Cardiac fibroblast (primary cell): ENCODE data around the gene BMP8B.

Experiments
- DNase-seq, 2 donors: peaks; one replicate each; pipeline versions ENCODE4 v3.0.0 to v3.0.0-alpha.2; 2010; ENCODE audit warnings: low read depth in 2 of 2
- H3K4me3 ChIP-seq, 2 donors: replicated peaks in 1 of 2; 1 replicate in 1 of 2; 2 replicates in 1 of 2; pipeline ENCODE4 v1.5.1; 2011; ENCODE audit warnings: low read depth in 2 of 2, low read length in 2 of 2, mild to moderate bottlenecking in 2 of 2, moderate library complexity in 1 of 2
- TF ChIP-seq, protein P1 (sequence below): IDR thresholded peaks from one replicate; pipeline ENCODE4 v1.5.1; 2011; ENCODE audit warnings: low read depth, mild to moderate bottlenecking, low read length, inconsistent platforms

The BMP8B gene

GRCh38 chr1:39733161-39733560 lies 55.5 kb downstream of the BMP8B start:
- no peak overlapping the region for H3K4me3 ChIP-seq
- TF ChIP-seq, protein P1, sequence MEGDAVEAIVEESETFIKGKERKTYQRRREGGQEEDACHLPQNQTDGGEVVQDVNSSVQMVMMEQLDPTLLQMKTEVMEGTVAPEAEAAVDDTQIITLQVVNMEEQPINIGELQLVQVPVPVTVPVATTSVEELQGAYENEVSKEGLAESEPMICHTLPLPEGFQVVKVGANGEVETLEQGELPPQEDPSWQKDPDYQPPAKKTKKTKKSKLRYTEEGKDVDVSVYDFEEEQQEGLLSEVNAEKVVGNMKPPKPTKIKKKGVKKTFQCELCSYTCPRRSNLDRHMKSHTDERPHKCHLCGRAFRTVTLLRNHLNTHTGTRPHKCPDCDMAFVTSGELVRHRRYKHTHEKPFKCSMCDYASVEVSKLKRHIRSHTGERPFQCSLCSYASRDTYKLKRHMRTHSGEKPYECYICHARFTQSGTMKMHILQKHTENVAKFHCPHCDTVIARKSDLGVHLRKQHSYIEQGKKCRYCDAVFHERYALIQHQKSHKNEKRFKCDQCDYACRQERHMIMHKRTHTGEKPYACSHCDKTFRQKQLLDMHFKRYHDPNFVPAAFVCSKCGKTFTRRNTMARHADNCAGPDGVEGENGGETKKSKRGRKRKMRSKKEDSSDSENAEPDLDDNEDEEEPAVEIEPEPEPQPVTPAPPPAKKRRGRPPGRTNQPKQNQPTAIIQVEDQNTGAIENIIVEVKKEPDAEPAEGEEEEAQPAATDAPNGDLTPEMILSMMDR = no peak
- DNase-seq = peak in 1 of 2 donors; percentile 4

- no peak overlapping the region for H3K4me3 ChIP-seq
- TF ChIP-seq, protein P1 = no peak
- peak in 1 of 2 donors; percentile 21 for DNase-seq
Observed at GRCh38 chr1:39732730-39733129, 55.9 kb downstream of the BMP8B start.

GRCh38 chr1:39729842-39730241 lies 58.8 kb downstream of the BMP8B start:
- no peak overlapping the region for H3K4me3 ChIP-seq
- TF ChIP-seq, protein P1 = no peak
- DNase-seq = peak in 1 of 2 donors; percentile 34

GRCh38 chr1:39729030-39729429 lies 59.6 kb downstream of the BMP8B start:
- DNase-seq = peak; percentile 16 to 33
- no peak overlapping the region for H3K4me3 ChIP-seq
- TF ChIP-seq, protein P1 = no peak

GRCh38 chr1:39727932-39728317 lies 60.7 kb downstream of the BMP8B start:
- H3K4me3 ChIP-seq = no peak overlapping the region
- DNase-seq = no peak
- TF ChIP-seq, protein P1 = no peak

DNA sequence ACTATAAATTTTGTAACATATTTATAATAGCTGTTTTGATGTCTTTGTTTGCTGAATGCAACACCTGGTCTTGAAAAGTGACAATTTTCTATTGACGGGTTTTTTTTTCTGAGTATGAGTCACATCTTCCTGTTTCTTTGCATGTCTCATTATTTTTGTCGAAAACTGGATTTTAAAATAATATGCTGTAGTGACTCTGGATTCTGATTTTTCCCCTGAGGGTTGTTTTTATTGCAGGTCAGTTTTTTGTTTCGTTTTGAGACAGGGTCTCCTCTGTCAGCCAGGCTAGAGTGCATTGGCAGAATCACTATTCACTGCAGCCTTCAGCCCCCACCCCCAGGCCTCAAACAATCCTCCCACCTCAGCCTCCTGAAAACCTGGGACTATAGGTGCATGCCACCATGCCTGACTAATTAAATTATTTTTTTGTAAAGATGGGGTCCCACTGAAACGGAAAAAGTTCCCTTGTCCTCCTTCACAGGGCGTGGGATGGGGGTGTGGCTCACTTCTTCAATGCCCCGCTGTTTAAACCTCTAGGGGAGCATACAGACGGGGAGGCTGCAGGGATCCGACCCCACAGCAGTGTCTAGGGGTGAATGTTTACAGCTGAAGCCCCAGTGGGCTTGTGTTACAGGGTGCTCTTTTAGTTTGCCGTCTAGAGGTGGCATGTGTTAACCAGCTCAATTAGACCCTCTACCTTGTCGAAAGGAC lies 61.3 kb downstream of the BMP8B start:
- no peak overlapping the region for H3K4me3 ChIP-seq
- DNase-seq = peak in 1 of 2 donors; percentile 15
- TF ChIP-seq, protein P1 = no peak

DNA sequence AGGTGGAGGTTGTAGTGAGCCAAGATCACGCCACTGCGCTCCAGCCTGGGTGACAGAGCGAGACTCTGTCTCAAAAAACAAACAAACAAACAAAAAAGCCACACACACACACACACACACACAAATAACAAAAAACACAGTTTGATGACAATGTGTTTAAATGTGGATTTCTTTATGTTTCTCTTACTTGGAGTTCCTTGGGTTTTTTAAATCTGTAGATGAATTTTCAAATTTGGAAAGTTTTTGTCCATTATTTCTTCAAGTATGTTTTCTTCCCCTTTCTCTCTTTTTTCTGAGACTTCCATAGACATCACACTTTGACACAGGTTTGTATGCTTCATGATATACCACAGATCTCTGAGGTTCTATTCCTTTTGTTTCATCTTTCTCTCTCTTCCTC lies 62.1 kb downstream of the BMP8B start:
- no peak overlapping the region for H3K4me3 ChIP-seq
- TF ChIP-seq, protein P1 = no peak
- no peak for DNase-seq
